ENCODE measurements around the gene KIF16B. TPM values are rescaled to one million over a fixed set of nuclear protein-coding genes. Genes with fewer than 3 reads are reported as not detected.

KIF16B gene
- total RNA-seq, 4 donors from 2014 or later = 22.2 to 59.2 (median 31.4) TPM

DNA sequence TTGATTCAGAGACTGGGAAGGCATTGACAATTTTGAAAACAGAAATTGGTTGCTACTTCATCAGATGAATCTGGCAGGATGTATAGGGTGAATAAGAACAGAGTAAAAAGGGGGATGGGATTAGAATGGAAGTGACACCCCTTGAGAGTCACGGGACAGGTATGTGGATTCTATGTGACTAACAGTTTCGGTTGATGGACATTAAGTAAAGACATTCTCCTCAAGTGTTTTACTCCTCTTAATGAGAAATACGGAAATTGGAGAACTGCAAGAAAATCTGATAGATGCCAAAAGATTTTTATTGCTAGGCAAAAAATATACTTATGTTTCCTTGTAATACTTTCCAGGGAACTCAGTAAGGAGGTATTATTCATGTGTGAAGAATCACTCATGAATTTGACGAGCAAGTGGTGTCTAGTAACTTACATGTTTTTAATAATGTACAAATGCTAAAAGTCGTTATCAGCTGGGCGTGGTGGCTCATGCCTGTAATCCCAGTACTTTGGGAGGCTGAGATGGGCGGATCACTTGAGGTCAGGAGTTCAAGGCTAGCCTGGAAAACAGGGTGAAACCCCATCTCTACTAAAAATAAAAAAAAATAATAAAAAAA lies 135.8 kb downstream of the KIF16B start:
- DNase-seq (ENCODE audit: low spot score in 2 of 2) = no peak
- 89 to 91% methylated on average over 7 of the region's 7 CpGs for WGBS, 2 donors
- intact Hi-C loops (cut with DNase I; ENCODE audit: low total_unique reads) = no loop called here
- TF ChIP-seq POLR2A (IDR thresholded peaks at IDR 0.05) = no peak
- TF ChIP-seq, protein P1, sequence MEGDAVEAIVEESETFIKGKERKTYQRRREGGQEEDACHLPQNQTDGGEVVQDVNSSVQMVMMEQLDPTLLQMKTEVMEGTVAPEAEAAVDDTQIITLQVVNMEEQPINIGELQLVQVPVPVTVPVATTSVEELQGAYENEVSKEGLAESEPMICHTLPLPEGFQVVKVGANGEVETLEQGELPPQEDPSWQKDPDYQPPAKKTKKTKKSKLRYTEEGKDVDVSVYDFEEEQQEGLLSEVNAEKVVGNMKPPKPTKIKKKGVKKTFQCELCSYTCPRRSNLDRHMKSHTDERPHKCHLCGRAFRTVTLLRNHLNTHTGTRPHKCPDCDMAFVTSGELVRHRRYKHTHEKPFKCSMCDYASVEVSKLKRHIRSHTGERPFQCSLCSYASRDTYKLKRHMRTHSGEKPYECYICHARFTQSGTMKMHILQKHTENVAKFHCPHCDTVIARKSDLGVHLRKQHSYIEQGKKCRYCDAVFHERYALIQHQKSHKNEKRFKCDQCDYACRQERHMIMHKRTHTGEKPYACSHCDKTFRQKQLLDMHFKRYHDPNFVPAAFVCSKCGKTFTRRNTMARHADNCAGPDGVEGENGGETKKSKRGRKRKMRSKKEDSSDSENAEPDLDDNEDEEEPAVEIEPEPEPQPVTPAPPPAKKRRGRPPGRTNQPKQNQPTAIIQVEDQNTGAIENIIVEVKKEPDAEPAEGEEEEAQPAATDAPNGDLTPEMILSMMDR (IDR thresholded peaks at IDR 0.05) = no peak
- no peak overlapping the region for H3K4me3 ChIP-seq (ENCODE audit: low read depth, poor library complexity, severe bottlenecking)

DNA sequence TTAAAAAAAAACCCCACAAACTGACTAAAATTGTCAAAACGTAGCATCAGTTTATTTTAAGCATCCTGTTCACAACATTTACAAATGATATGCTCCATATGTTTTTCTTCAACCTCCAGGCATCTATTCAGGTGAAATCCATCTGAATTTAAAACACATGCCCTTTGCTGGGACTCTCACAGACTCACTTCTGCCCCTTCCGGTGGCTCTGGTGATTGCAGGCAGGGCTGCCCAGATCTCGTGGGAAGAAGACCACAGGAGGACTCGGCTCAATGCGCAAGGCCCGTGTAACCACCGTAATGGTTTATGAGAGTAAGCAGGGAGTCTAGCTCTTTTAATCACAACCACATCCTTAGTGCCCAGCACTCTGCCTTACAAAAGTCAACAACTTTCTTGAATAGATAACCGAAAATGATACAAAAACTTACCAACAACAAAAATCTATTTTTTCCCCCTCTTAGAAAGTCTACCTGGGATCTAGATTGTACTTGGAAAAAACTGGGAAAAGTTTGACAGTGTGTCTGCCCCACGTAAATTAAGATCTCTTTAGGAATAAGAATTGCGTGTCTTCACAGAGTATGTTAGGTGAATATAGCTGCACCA lies 139.1 kb downstream of the KIF16B start:
- no peak for TF ChIP-seq POLR2A (IDR thresholded peaks at IDR 0.05)
- TF ChIP-seq, protein P1 (IDR thresholded peaks at IDR 0.05) = no peak
- intact Hi-C loops (cut with DNase I; ENCODE audit: low total_unique reads) = no loop called here
- no peak overlapping the region for H3K4me3 ChIP-seq (ENCODE audit: low read depth, poor library complexity, severe bottlenecking)
- 69 to 71% methylated on average over 10 of the region's 10 CpGs for WGBS, 2 donors
- DNase-seq (ENCODE audit: low spot score in 2 of 2) = peak in 1 of 2 donors; percentile 85

DNA sequence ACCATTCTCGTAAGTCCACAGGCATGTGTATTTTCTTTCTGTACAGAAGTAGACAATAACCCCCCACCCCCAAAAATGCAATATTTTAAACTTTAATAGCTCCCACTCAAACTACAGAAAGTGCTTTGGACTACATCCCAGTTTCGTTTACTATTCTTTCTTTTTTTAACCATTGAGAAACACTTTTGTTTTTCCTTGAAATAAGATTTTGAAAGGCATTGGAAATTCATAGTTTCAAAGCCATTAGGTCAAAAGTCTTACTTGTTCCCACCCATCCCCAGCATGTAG lies 140.0 kb downstream of the KIF16B start:
- TF ChIP-seq, protein P1 (IDR thresholded peaks at IDR 0.05) = no peak
- no peak for TF ChIP-seq POLR2A (IDR thresholded peaks at IDR 0.05)
- 70 to 75% methylated on average over 2 of the region's 2 CpGs for WGBS, 2 donors
- no peak for DNase-seq (ENCODE audit: low spot score in 2 of 2)
- intact Hi-C loops (cut with DNase I; ENCODE audit: low total_unique reads) = no loop called here
- H3K4me3 ChIP-seq (ENCODE audit: low read depth, poor library complexity, severe bottlenecking) = no peak overlapping the region

DNA sequence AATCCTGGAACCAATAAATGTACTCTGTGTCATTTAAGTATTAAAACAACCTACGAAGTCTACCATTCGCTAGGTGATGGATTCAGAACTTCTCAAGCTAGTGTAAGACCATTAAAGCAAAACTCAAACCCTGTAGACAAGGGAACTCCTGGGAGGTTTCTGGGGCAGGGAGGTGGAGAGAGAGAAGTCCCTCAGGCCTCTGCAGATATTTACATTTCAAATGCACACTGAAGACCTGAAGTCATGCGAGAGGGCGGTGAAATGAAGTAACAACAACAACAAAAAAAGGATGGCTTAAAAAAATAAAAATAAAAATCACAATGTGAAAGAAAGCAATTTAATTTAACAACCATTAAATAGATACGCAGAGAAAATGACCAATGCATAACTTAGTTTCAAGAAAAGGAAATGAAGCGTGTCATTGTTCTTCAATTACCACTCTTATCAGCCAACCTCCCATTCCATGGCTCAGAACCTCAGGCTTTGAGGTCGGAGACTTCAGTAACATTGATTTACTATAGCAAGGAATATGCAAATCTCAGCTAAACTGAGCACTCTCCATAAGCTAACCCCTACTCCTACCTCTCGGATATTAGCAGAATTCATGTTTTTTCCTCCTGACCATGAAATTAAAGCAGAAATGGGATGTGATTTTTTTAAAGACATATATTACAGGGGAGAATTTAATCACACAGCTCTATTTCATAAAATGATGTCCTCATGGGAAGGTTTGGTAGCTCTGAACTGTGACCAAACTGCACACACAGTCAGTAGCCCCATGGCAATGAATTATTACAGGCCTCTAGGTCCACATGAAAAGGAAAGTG lies 140.6 kb downstream of the KIF16B start:
- no peak for DNase-seq (ENCODE audit: low spot score in 2 of 2)
- H3K4me3 ChIP-seq (ENCODE audit: low read depth, poor library complexity, severe bottlenecking) = no peak overlapping the region
- TF ChIP-seq, protein P1 (IDR thresholded peaks at IDR 0.05) = no peak
- TF ChIP-seq POLR2A (IDR thresholded peaks at IDR 0.05) = no peak
- intact Hi-C loops (cut with DNase I; ENCODE audit: low total_unique reads) = no loop called here
- 92 to 96% methylated on average over 8 of the region's 8 CpGs for WGBS, 2 donors

DNA sequence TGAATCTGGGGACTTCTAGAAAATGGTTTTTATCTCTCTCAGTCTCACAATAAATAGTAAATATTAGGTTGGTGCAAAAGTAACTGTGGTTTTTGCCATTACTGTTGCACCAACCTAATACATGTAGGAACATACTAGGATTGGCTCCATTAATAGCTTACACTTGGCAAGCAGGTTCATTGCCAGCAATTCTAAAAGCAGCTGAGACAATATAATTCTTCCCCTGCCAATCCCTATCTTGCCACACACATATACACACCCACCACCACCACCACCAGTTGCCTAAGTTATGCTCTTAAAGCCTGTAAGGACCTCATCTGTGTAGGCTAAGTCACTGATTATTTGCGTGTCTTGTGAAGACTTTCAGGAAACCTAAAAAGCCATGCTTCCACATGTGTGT lies 145.1 kb downstream of the KIF16B start:
- intact Hi-C loops (cut with DNase I; ENCODE audit: low total_unique reads) = no loop called here
- no peak for DNase-seq (ENCODE audit: low spot score in 2 of 2)
- TF ChIP-seq, protein P1 (IDR thresholded peaks at IDR 0.05) = no peak
- TF ChIP-seq POLR2A (IDR thresholded peaks at IDR 0.05) = no peak
- H3K4me3 ChIP-seq (ENCODE audit: low read depth, poor library complexity, severe bottlenecking) = no peak overlapping the region
- WGBS, 2 donors = 92 to 93% methylated on average over 1 of the region's 1 CpG

Measured in lower leg skin (tissue), 4 donors.